Ascending aorta (tissue), 2 donors: ENCODE data around the gene SEMA3E. TPM values are rescaled to one million over a fixed set of nuclear protein-coding genes. Genes with fewer than 3 reads are reported as not detected.
A peak's percentile ranks its signal among the peaks of the same experiment; 100 is the strongest.

ENCODE experiments used
- DNase-seq, 2 donors: peaks; one replicate each; pipeline ENCODE4 v3.0.0-alpha.2; 2019; ENCODE audit warnings: low spot score in 2 of 2
- H3K27ac ChIP-seq, 2 donors: fragments of 200-600 bp; sonication (generic); one replicate each; pipeline ENCODE4 v1.5.1; 2016 to 2017; ENCODE audit warnings: mild to moderate bottlenecking in 1 of 2
- H3K27me3 ChIP-seq: fragments of 200-600 bp; sonication (generic); one replicate; pipeline ENCODE4 v1.5.1; 2017
- H3K36me3 ChIP-seq, 2 donors: fragments of 200-600 bp; sonication (generic); one replicate each; pipeline ENCODE4 v1.5.1; 2016
- H3K4me1 ChIP-seq, 2 donors: fragments of 200-600 bp; sonication (generic); one replicate each; pipeline ENCODE4 v1.5.1; 2016 to 2017; ENCODE audit warnings: mild to moderate bottlenecking in 1 of 2
- H3K4me3 ChIP-seq, 2 donors: fragments of 200-600 bp; sonication (generic); one replicate each; pipeline ENCODE4 v1.5.1; 2016 to 2017; ENCODE audit warnings: mild to moderate bottlenecking in 1 of 2
- H3K9me3 ChIP-seq, 2 donors: fragments of 200-600 bp; sonication (generic); one replicate each; pipeline ENCODE4 v1.5.1; 2016
- intact Hi-C: fragments of 100-400 bp; cut with DNase I; formaldehyde crosslinking; loops from one replicate; pipeline ENCODE4 v1.15.1; 2023
- total RNA-seq: library from RNA; depleted of rRNA; stranded (reverse); fragments of >200 nt; gene quantifications from one replicate; pipeline ENCODE4 v1.1.0, GENCODE V29; 2016
- TF ChIP-seq, protein P1 (sequence below), 3 experiments: fragments of 200-600 bp in 2 of 3; fragments of 450-650 bp in 1 of 3; sonication (generic) in 2 of 3; IDR thresholded peaks; one replicate each; pipeline ENCODE4 v1.5.1; 2016 to 2019; ENCODE audit warnings: antibody characterized with exemption in 3 of 3, mild to moderate bottlenecking in 1 of 3, moderate library complexity in 1 of 3

The SEMA3E gene
- total RNA-seq, 1 donor from 2014 or later, result 4.3 TPM

DNA sequence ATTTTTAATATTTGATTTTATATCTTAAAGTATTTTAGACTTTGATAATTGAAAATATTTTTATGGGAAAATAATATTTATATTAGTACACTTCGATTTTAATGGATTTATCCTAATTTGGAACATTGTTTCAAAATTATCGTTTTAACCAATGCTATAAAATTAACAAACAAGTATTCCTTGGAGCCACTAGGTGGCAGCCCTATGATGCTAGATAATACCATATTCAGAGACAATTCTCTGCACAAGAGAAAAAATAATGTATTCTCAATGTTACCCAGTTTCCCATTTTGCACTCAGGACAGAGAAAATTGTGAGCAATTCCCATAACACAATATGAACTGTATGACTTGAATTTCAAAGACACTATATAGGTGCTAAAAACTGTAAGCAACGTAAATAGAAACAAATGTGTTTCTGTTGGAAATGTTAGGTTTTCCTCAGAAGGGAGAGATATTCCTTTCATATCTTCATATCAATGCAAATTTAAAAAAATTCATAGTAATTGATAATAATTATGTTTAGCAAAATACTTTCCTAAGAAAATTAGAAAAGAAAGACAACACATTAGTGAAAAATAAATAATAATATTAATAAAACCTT, 237.8 kb downstream of the SEMA3E start:
- TF ChIP-seq, protein P1, sequence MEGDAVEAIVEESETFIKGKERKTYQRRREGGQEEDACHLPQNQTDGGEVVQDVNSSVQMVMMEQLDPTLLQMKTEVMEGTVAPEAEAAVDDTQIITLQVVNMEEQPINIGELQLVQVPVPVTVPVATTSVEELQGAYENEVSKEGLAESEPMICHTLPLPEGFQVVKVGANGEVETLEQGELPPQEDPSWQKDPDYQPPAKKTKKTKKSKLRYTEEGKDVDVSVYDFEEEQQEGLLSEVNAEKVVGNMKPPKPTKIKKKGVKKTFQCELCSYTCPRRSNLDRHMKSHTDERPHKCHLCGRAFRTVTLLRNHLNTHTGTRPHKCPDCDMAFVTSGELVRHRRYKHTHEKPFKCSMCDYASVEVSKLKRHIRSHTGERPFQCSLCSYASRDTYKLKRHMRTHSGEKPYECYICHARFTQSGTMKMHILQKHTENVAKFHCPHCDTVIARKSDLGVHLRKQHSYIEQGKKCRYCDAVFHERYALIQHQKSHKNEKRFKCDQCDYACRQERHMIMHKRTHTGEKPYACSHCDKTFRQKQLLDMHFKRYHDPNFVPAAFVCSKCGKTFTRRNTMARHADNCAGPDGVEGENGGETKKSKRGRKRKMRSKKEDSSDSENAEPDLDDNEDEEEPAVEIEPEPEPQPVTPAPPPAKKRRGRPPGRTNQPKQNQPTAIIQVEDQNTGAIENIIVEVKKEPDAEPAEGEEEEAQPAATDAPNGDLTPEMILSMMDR (IDR thresholded peaks at IDR 0.05), result peak in 2 of 3 experiments; percentile 48 to 57
- no peaks in the 10 kb centered on the region for H3K9me3 ChIP-seq
- intact Hi-C loops, result loop anchor here (2.0 kb wide), 1 partner anchor 246 kb away; no protein-coding TSS in a partner anchor
- no peaks in the 10 kb centered on the region for H3K36me3 ChIP-seq
- H3K4me1 ChIP-seq, result no peaks in the 10 kb centered on the region
- no peak for DNase-seq
- no peak overlapping the region for H3K4me3 ChIP-seq
- H3K27ac ChIP-seq, result no peak overlapping the region
- H3K27me3 ChIP-seq, result no peaks in the 10 kb centered on the region

DNA sequence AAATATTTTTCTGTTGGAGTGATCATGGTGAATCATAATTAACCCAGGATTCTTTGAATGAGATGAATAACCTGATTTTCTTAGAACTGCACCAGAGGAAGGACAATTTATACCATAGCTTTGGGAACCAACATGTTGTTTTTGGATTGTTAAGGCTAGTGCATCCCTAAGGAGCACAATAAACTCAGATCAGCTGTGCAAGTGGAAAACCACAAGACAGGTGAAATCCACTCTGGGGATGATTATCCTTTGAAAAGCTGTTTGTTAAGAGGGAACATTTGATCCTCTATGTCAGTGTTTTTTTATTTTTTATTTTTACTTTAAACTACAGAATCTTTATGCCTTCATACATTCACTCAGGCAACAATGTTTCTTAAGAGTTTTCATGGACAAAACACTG, 254.2 kb downstream of the SEMA3E start:
- H3K4me3 ChIP-seq, result no peak overlapping the region
- intact Hi-C loops, result no loop called here
- no peak for DNase-seq
- no peaks in the 10 kb centered on the region for H3K27me3 ChIP-seq
- TF ChIP-seq, protein P1 (IDR thresholded peaks at IDR 0.05), result no peak
- H3K9me3 ChIP-seq, result no peaks in the 10 kb centered on the region
- H3K36me3 ChIP-seq, result no peaks in the 10 kb centered on the region
- no peaks in the 10 kb centered on the region for H3K4me1 ChIP-seq
- no peak overlapping the region for H3K27ac ChIP-seq

DNA sequence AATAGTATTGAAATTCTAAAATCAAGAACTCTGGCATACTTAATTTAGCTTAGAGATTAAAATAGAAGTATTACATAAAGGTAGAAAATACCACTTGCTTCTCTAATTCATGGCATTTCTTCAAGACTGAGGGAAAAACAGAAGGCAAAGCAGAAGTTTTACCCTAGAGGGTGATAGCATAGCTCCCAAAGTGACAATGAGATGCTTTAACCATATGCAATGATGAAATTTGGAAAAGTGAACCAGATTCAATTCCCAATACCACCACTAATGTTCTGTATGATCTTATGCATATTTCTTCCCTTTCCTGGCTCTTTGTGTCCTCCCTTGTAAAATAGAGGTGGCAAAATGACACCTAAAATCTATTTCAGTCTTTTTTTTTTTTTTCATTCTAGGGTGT, 260.5 kb downstream of the SEMA3E start:
- no peak overlapping the region for H3K4me3 ChIP-seq

DNA sequence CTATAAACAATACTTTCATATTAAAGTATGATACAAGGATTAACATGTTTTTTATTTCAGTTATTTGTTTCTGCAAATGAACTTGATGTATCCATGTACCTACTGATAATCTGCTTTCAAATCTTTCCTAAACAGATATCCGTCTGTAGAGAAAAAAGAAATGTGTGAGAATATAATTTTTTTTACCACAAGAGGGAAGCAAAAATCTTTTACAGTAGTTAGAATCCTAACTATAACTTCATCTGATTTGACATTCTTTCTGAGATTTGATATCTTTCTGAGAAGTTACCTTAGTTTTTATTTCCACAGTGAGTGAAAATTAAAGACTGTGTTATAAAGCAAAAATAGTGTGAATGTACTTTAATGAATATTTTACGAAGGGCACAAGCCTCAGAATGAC, 282.3 kb downstream of the SEMA3E start:
- H3K27me3 ChIP-seq, result no peaks in the 10 kb centered on the region
- no peaks in the 10 kb centered on the region for H3K4me1 ChIP-seq
- intact Hi-C loops, result no loop called here
- no peak overlapping the region for H3K27ac ChIP-seq
- TF ChIP-seq, protein P1 (IDR thresholded peaks at IDR 0.05), result no peak
- H3K36me3 ChIP-seq, result no peaks in the 10 kb centered on the region
- no peak for DNase-seq
- no peak overlapping the region for H3K4me3 ChIP-seq
- H3K9me3 ChIP-seq, result no peaks in the 10 kb centered on the region

More for the DNA sequence above, 260.5 kb downstream of the SEMA3E start:
- Histone ChIP-seq H3K4me1 (no peaks in the 10 kb centered on the region), H3K36me3 (no peaks in the 10 kb centered on the region), H3K9me3 (no peaks in the 10 kb centered on the region), H3K27me3 (no peaks in the 10 kb centered on the region), H3K27ac (no peak overlapping the region)
- TF ChIP-seq, protein P1 (IDR thresholded peaks at IDR 0.05), result no peak
- intact Hi-C loops, result no loop called here
- DNase-seq, result no peak

DNA sequence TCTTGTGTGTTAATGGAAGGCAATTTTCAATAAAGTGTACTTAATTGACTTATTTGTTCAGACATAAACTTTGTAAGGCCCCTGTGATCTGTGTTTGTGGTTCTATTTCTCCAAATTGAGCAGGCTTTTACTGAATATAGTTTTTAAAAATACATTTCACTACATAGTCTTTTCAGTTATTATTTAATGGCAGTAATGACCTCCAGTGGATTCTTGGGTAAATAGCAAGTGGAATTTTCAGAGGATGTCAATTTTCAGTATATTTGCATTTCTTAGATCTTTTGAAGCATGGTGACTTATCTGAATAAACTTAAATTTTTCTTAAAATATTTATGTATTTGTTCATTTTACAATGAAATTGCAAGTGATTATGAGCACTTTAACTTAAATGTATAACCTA, 283.2 kb downstream of the SEMA3E start:
- DNase-seq, result no peak
- Histone ChIP-seq H3K27ac (no peak overlapping the region), H3K4me1 (no peaks in the 10 kb centered on the region), H3K4me3 (no peak overlapping the region), H3K9me3 (no peaks in the 10 kb centered on the region), H3K27me3 (no peaks in the 10 kb centered on the region), H3K36me3 (no peaks in the 10 kb centered on the region)
- intact Hi-C loops, result no loop called here
- TF ChIP-seq, protein P1 (IDR thresholded peaks at IDR 0.05), result peak in 1 of 3 experiments; percentile 12
